Epithelial cell of proximal tubule (primary cell): Measurements from ENCODE around the gene ATP8A2. TPM values are rescaled to one million over a fixed set of nuclear protein-coding genes. Genes with fewer than 3 reads are reported as not detected.

Experiments used
- DNase-seq: peaks from one replicate; pipeline ENCODE4 v3.0.0-alpha.2; 2011; ENCODE audit warnings: low read depth
- H3K4me3 ChIP-seq: 2 replicates; pipeline ENCODE4 v1.5.1; 2011; ENCODE audit warnings: low read depth, mild to moderate bottlenecking, low read length
- total RNA-seq: library from RNA; depleted of rRNA; stranded (reverse); fragments of >200 nt; gene quantifications from 2 replicates; pipeline ENCODE4 v1.2.3, GENCODE V29; 2015
- TF ChIP-seq, protein P1 (sequence below): conservative IDR thresholded peaks from 2 replicates; pipeline ENCODE4 v1.5.1; 2012; ENCODE audit warnings: low read depth, mild to moderate bottlenecking, low read length

Gene ATP8A2
- total RNA-seq, 1 donor from 2014 or later = 2.2 TPM

DNA sequence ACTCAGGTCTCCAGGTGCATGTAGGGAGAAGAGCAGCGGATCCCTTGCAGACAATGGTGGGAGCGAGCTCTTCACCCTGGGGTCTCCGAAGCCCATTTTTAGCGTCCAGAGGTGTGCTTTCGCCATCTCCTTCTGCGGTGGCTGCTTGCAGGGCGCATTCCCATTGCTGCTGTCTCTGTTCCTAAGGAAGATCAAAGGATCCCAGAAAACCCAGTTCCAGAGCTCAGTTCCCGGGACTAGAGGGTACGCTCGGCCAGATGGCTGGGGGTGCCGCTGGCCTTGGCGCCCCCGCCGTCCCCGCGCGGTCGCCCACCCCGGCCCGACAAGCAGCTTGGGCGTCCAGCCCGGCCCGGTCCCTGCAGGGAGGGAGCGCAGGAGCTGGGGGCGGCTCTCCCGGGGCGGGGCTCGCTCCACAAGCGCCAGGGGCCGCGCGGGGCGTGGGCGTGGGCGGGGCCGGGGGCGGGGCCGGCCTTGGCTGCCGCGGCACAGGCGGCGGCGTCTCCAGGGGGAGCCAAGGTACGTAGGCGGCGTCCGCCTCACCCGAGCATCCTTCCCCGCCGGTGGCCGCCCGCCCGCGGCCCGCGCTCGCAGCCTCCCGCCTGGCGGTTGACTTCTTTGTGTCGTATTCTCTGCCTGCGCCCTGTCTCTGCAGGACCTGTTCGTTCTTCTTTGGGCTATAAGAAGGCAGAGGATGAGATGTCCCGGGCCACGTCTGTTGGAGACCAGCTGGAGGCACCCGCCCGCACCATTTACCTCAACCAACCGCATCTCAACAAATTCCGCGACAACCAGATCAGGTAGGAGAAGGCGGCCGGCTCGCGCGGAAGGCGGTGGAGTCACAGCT, 96.8 kb downstream of the ATP8A2 start:
- no peak for DNase-seq
- H3K4me3 ChIP-seq = no peak overlapping the region
- TF ChIP-seq, protein P1, sequence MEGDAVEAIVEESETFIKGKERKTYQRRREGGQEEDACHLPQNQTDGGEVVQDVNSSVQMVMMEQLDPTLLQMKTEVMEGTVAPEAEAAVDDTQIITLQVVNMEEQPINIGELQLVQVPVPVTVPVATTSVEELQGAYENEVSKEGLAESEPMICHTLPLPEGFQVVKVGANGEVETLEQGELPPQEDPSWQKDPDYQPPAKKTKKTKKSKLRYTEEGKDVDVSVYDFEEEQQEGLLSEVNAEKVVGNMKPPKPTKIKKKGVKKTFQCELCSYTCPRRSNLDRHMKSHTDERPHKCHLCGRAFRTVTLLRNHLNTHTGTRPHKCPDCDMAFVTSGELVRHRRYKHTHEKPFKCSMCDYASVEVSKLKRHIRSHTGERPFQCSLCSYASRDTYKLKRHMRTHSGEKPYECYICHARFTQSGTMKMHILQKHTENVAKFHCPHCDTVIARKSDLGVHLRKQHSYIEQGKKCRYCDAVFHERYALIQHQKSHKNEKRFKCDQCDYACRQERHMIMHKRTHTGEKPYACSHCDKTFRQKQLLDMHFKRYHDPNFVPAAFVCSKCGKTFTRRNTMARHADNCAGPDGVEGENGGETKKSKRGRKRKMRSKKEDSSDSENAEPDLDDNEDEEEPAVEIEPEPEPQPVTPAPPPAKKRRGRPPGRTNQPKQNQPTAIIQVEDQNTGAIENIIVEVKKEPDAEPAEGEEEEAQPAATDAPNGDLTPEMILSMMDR = no peak

- no peak overlapping the region for H3K4me3 ChIP-seq
- DNase-seq = no peak
- TF ChIP-seq, protein P1 = no peak
Observed at GRCh38 chr13:25469169-25469525, 97.4 kb downstream of the ATP8A2 start.

GRCh38 chr13:25473864-25474263, 102.1 kb downstream of the ATP8A2 start:
- TF ChIP-seq, protein P1 = no peak
- no peak overlapping the region for H3K4me3 ChIP-seq
- DNase-seq = no peak

DNA sequence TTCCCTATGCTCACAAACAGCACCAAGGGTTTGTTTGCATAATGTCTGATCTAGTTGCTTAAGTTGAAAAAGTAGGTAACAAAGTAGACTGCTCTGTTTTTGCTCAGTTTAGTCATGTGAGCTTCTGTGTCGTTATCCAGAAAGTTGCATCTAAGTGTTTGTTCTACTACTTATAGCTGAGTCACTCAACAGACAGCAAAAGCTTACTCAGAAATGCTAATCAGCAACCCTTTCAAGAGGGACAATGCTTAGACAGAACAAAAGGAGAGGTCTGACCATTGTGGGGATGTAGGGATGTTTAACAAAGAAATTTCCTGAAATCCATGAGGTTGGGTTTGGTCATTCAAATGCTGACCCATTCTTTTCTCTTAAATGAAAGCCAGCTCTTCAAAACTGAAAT, 106.4 kb downstream of the ATP8A2 start:
- peak; percentile 16 for DNase-seq
- TF ChIP-seq, protein P1 = no peak
- no peak overlapping the region for H3K4me3 ChIP-seq

- H3K4me3 ChIP-seq = no peak overlapping the region
- TF ChIP-seq, protein P1 = no peak
- DNase-seq = no peak
Observed at GRCh38 chr13:25489238-25489637, 117.5 kb downstream of the ATP8A2 start.

DNA sequence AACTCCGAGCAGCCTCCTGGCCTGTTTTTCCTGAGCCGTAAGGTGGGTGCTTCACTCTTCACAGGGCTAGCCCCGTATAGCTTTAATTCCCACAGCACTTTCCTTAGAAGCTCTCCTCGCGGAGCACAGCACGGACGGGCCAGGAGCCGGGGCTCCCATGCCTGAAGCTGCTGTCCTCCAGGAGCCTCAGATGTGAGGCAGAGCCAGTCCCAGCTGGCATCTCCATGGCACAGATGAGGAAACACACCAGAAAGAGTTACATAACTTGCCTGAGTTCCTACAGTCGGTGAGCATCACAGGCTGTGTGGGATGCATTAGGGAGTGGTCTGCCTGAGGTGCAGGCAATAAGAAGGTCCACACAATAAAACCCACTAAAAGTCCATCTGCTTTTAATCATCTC, 118.5 kb downstream of the ATP8A2 start:
- DNase-seq = no peak

More for the DNA sequence above, 118.5 kb downstream of the ATP8A2 start:
- H3K4me3 ChIP-seq = no peak overlapping the region
- TF ChIP-seq, protein P1 = no peak
